Activated effector memory CD4-positive, alpha-beta T cell treated with Interleukin-2 at 50 U/mL for 16 hours (primary cell): Measurements from ENCODE around the gene FAM168A.

Experiments used
- DNase-seq: peaks from one replicate; pipeline ENCODE4 v3.0.0-alpha.2; 2020

Gene FAM168A

GRCh38 chr11:73384872-73385689 lies 212.8 kb downstream of the FAM168A start:
- DNase-seq = no peak

GRCh38 chr11:73384531-73384871 lies 213.4 kb downstream of the FAM168A start:
- DNase-seq = no peak

- no peak for DNase-seq
Measured at GRCh38 chr11:73384125-73384441, 213.8 kb downstream of the FAM168A start.

- no peak for DNase-seq
Measured at GRCh38 chr11:73383249-73384124, 214.4 kb downstream of the FAM168A start.

GRCh38 chr11:73382747-73383146 lies 215.2 kb downstream of the FAM168A start:
- DNase-seq = no peak

GRCh38 chr11:73382183-73382582 lies 215.7 kb downstream of the FAM168A start:
- no peak for DNase-seq

GRCh38 chr11:73381589-73381988 lies 216.3 kb downstream of the FAM168A start:
- no peak for DNase-seq

- DNase-seq = no peak
Measured at GRCh38 chr11:73380897-73381410, 217.0 kb downstream of the FAM168A start.

- no peak for DNase-seq
Measured at GRCh38 chr11:73380331-73380730, 217.6 kb downstream of the FAM168A start.

GRCh38 chr11:73379189-73379880 lies 218.6 kb downstream of the FAM168A start:
- no peak for DNase-seq

GRCh38 chr11:73376803-73377629 lies 220.9 kb downstream of the FAM168A start:
- peak; percentile 42 for DNase-seq

GRCh38 chr11:73376160-73376802 lies 221.6 kb downstream of the FAM168A start, which contains the start of gene RELT:
TSS of gene RELT (plus strand) at chr11:73376399. CDS start at chr11:73389137, 12,738 bp downstream.
- peak; percentile 93 for DNase-seq

- DNase-seq = no peak
Measured at GRCh38 chr11:73375830-73376159, 222.1 kb downstream of the FAM168A start.

- no peak for DNase-seq
Measured at GRCh38 chr11:73374151-73374550, 223.8 kb downstream of the FAM168A start.

- no peak for DNase-seq
Measured at GRCh38 chr11:73372375-73372993, 225.4 kb downstream of the FAM168A start.

- DNase-seq = no peak
Measured at GRCh38 chr11:73367482-73368024, 230.4 kb downstream of the FAM168A start.

GRCh38 chr11:73366953-73367352 lies 231.0 kb downstream of the FAM168A start:
- DNase-seq = no peak

GRCh38 chr11:73366265-73366610 lies 231.7 kb downstream of the FAM168A start:
- peak; percentile 13 for DNase-seq

GRCh38 chr11:73365352-73366264 lies 232.3 kb downstream of the FAM168A start:
- DNase-seq = no peak

GRCh38 chr11:73363147-73363546 lies 234.8 kb downstream of the FAM168A start:
- no peak for DNase-seq
